ENCODE data around the gene TENM3.

DNA sequence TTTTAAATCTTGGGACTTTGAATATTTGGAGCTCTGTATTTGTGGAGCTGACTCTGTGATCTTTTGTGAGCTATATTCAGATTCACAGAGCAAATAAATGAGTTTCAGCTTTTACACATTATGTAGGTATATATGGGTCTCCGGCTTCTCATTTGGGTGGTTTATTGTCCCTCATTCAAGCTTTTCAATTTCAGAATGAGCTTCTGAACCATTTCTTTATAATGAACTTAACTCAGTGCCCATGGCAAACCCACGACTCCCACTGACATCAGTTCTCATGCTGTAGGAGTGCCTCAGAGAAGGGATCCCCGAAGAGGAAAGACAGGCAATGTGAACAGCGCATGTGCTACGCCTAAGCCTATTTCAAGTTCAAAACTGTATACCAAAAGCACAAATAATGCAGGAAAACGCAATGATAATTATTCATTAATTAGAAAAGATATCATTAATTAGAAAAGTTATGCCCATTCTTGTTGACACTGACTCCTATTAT, 517.4 kb downstream of the TENM3 start:
- TF ChIP-seq, protein P1, sequence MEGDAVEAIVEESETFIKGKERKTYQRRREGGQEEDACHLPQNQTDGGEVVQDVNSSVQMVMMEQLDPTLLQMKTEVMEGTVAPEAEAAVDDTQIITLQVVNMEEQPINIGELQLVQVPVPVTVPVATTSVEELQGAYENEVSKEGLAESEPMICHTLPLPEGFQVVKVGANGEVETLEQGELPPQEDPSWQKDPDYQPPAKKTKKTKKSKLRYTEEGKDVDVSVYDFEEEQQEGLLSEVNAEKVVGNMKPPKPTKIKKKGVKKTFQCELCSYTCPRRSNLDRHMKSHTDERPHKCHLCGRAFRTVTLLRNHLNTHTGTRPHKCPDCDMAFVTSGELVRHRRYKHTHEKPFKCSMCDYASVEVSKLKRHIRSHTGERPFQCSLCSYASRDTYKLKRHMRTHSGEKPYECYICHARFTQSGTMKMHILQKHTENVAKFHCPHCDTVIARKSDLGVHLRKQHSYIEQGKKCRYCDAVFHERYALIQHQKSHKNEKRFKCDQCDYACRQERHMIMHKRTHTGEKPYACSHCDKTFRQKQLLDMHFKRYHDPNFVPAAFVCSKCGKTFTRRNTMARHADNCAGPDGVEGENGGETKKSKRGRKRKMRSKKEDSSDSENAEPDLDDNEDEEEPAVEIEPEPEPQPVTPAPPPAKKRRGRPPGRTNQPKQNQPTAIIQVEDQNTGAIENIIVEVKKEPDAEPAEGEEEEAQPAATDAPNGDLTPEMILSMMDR (conservative IDR thresholded peaks at IDR 0.05) = no peak
- TF ChIP-seq EZH2 (IDR thresholded peaks at IDR 0.05; ENCODE audit: low read depth) = no peak
